Keratinocyte (primary cell): ENCODE measurements around the gene GSTO2.

Experiments
- EZH2 ChIP-seq: IDR thresholded peaks from one replicate; pipeline ENCODE4 v1.6.1; 2012; ENCODE audit warnings: inconsistent platforms, mild to moderate bottlenecking, low read length, moderate library complexity
- TF ChIP-seq, protein P1 (sequence below), 3 experiments: IDR thresholded peaks in 1 of 3; conservative IDR thresholded peaks in 1 of 3; optimal IDR thresholded peaks in 1 of 3; 2 replicates in 2 of 3; 3 replicates in 1 of 3; pipeline versions ENCODE3 to v1.5.1; 2011; ENCODE audit warnings: low read length in 3 of 3, mild to moderate bottlenecking in 3 of 3, moderate library complexity in 2 of 3, control low read depth in 1 of 3, inconsistent platforms in 1 of 3; ENCODE audit not compliant: insufficient read depth in 2 of 3; ENCODE audit errors: extremely low read depth in 1 of 3

- TF ChIP-seq, protein P1, sequence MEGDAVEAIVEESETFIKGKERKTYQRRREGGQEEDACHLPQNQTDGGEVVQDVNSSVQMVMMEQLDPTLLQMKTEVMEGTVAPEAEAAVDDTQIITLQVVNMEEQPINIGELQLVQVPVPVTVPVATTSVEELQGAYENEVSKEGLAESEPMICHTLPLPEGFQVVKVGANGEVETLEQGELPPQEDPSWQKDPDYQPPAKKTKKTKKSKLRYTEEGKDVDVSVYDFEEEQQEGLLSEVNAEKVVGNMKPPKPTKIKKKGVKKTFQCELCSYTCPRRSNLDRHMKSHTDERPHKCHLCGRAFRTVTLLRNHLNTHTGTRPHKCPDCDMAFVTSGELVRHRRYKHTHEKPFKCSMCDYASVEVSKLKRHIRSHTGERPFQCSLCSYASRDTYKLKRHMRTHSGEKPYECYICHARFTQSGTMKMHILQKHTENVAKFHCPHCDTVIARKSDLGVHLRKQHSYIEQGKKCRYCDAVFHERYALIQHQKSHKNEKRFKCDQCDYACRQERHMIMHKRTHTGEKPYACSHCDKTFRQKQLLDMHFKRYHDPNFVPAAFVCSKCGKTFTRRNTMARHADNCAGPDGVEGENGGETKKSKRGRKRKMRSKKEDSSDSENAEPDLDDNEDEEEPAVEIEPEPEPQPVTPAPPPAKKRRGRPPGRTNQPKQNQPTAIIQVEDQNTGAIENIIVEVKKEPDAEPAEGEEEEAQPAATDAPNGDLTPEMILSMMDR (optimal IDR thresholded peaks at IDR 0.05 in 1 of 3, IDR thresholded peaks at IDR 0.05 in 1 of 3, conservative IDR thresholded peaks at IDR 0.05 in 1 of 3; ENCODE audit: extremely low read depth in 1 of 3, insufficient read depth in 2 of 3, low read length in 3 of 3), result no peak
- no peak for TF ChIP-seq EZH2
Observed at GRCh38 chr10:104257235-104257634, 11.7 kb upstream of the GSTO2 start.
